GM12801 (cell line): ENCODE measurements around the gene LIMS2.
A peak's percentile ranks its signal among the peaks of the same experiment; 100 is the strongest.

Experiments used
- CTCF ChIP-seq: IDR thresholded peaks from one replicate; pipeline ENCODE4 v1.5.1; 2011; ENCODE audit warnings: control low read depth; ENCODE audit not compliant: insufficient read length; ENCODE audit errors: extremely low read depth

LIMS2 gene

GRCh38 chr2:127593228-127594115 is 81.9 kb downstream of the LIMS2 start:
- TF ChIP-seq CTCF, result no peak

GRCh38 chr2:127592761-127593227 is 82.5 kb downstream of the LIMS2 start:
- no peak for TF ChIP-seq CTCF

- TF ChIP-seq CTCF, result peak; percentile 78
Observed at GRCh38 chr2:127591221-127591923, 84.0 kb downstream of the LIMS2 start.

- TF ChIP-seq CTCF, result no peak
Observed at GRCh38 chr2:127590386-127591190, 84.7 kb downstream of the LIMS2 start.

- no peak for TF ChIP-seq CTCF
Observed at GRCh38 chr2:127589841-127590240, 85.5 kb downstream of the LIMS2 start.

GRCh38 chr2:127589358-127589757 is 86.0 kb downstream of the LIMS2 start:
- TF ChIP-seq CTCF, result no peak
